GM12891 (cell line): ENCODE results near the gene SGSH.

Experiments used
- POLR2A ChIP-seq: IDR thresholded peaks from 2 replicates; pipeline ENCODE4 v1.6.1; 2011; ENCODE audit warnings: low read depth, low read length, control low read depth
- POLR2AphosphoS5 ChIP-seq: IDR thresholded peaks from 2 replicates; pipeline ENCODE4 v1.6.1; 2011; ENCODE audit warnings: low read depth, low read length, control low read depth
- POU2F2 ChIP-seq: IDR thresholded peaks from 2 replicates; pipeline ENCODE4 v1.6.1; 2011; ENCODE audit warnings: low read depth, mild to moderate bottlenecking, control low read depth, low read length, moderate library complexity

DNA sequence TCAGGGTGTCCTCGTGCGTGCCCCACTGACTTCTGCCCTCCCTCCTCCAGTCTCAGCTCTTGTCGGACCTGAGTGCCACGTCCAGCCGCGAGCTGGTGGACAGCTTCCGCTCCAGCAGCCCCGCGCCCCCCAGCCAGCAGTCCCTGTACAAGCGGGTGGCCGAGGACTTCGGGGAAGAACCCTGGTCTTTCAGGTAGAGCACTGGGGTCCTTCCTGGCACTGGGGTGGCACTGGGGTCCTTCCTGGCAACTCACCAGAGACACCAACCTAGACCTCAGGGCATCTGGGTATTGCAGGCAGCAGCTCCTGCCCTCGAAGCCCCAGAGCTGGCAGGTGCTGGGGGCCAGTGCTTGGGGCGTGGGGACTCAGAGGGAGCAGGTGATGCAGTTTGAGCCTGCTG is 25.0 kb downstream of the SGSH start:
- no peak for TF ChIP-seq POLR2AphosphoS5
- TF ChIP-seq POLR2A: no peak
- no peak for TF ChIP-seq POU2F2
